HepG2 (cell line): ENCODE measurements around the gene EEA1. TPM values are rescaled to one million over a fixed set of nuclear protein-coding genes. Genes with fewer than 3 reads are reported as not detected.

Source experiments
- ATAC-seq: fragments of 200-7000 bp; cut with Tn5 transposase; 3 replicates; pipeline ENCODE4 v1.9.1; 2020; ENCODE audit warnings: mild to moderate bottlenecking, moderate library complexity
- BruUV-seq: library from RNA; stranded (reverse); fragments of 400-500 nt; replicated peaks from 2 replicates; lab custom pipeline; 2021; lab: Mats Ljungman, UMichigan
- CTCF ChIA-PET: fragments of 300-600 bp; formaldehyde crosslinking; extraction: SDS; loops from one replicate; lab custom pipeline; 2021; ENCODE audit warnings: low total read pairs, inconsistent platforms, low intra/inter-chr PET ratio; lab: Yijun Ruan, JAX
- POLR2A ChIA-PET: fragments of 350-600 bp; sonication (Branson Sonifier 250); formaldehyde crosslinking; loops from one replicate; lab custom pipeline; 2020; ENCODE audit warnings: antibody characterized with exemption, inconsistent platforms; lab: Yijun Ruan, JAX
- DNase-seq: peaks from one replicate; pipeline ENCODE4 v3.0.0-alpha.2; 2015; ENCODE audit warnings: low spot score
- FAIRE-seq: peaks from 3 replicates; lab custom pipeline; 2011; peaks lifted over from hg19 to GRCh38; lab: Jason Lieb, UNC
- H2AFZ ChIP-seq: one replicate; pipeline ENCODE4 v1.6.1; 2011; ENCODE audit warnings: low read length, inconsistent platforms
- H3K27ac ChIP-seq: fragments of 300-600 bp; 3 replicates; pipeline ENCODE4 v1.8.0; 2011; ENCODE audit warnings: mixed run types, mild to moderate bottlenecking, mixed read lengths, low read length, inconsistent platforms; ENCODE audit not compliant: insufficient read depth; ENCODE audit errors: extremely low read length
- H3K27me3 ChIP-seq, 2 experiments: fragments of 200-600 bp in 1 of 2; 2 replicates in 1 of 2; 3 replicates in 1 of 2; pipeline versions ENCODE4 v1.6.0 to v1.8.0; 2011; ENCODE audit warnings: low read length in 2 of 2, mild to moderate bottlenecking in 2 of 2, moderate library complexity in 2 of 2, inconsistent platforms in 1 of 2; ENCODE audit not compliant: insufficient read depth in 2 of 2, control insufficient read depth in 1 of 2
- H3K36me3 ChIP-seq, 2 experiments: fragments of 200-600 bp in 1 of 2; replicated peaks in 1 of 2; 2 replicates in 1 of 2; 3 replicates in 1 of 2; pipeline versions ENCODE4 v1.5.1 to v1.8.0; 2011; ENCODE audit warnings: low read length in 2 of 2, inconsistent platforms in 1 of 2; ENCODE audit not compliant: insufficient read depth in 2 of 2, control insufficient read depth in 1 of 2
- H3K4me1 ChIP-seq: 2 replicates; pipeline ENCODE4 v1.5.1; 2012; ENCODE audit warnings: low read length, inconsistent platforms; ENCODE audit not compliant: insufficient read depth
- H3K4me2 ChIP-seq: 2 replicates; pipeline ENCODE4 v1.6.0; 2011; ENCODE audit warnings: low read depth, low read length, inconsistent platforms
- H3K4me3 ChIP-seq, 3 experiments: fragments of 200-600 bp in 1 of 3; sonication (generic), shearing (Covaris generic) in 1 of 3; replicated peaks in 1 of 3; 2 replicates each; pipeline ENCODE4 v1.5.1; 2011 to 2016; ENCODE audit warnings: low read length in 3 of 3, inconsistent platforms in 2 of 3, low read depth in 2 of 3, mild to moderate bottlenecking in 2 of 3, control low read depth in 1 of 3, mixed read lengths in 1 of 3; ENCODE audit not compliant: insufficient read depth in 1 of 3
- H3K79me2 ChIP-seq: one replicate; pipeline ENCODE4 v1.6.1; 2011; ENCODE audit warnings: low read length, inconsistent platforms; ENCODE audit not compliant: insufficient read depth
- H3K9ac ChIP-seq: 2 replicates; pipeline ENCODE4 v1.6.0; 2011; ENCODE audit warnings: mild to moderate bottlenecking, low read depth, low read length, inconsistent platforms; ENCODE audit not compliant: insufficient read depth
- H3K9me3 ChIP-seq: 2 replicates; pipeline ENCODE4 v1.5.1; 2012; ENCODE audit warnings: mild to moderate bottlenecking, low read length
- H4K20me1 ChIP-seq: 2 replicates; pipeline ENCODE4 v1.6.0; 2011; ENCODE audit warnings: inconsistent platforms, mild to moderate bottlenecking, low read length, moderate library complexity; ENCODE audit not compliant: insufficient read depth
- AKAP8 ChIP-seq: sonication (generic); formaldehyde crosslinking; IDR thresholded peaks from 2 replicates; pipeline ENCODE4 v1.5.1; 2020; ENCODE audit warnings: mild to moderate bottlenecking, missing genetic modification reagents
- FUBP1 ChIP-seq: sonication (generic); formaldehyde crosslinking; IDR thresholded peaks from 2 replicates; pipeline ENCODE4 v1.5.1; 2020; ENCODE audit warnings: missing genetic modification reagents, mild to moderate bottlenecking, borderline replicate concordance
- MYC ChIP-seq: sonication (generic); formaldehyde crosslinking; IDR thresholded peaks from 2 replicates; pipeline ENCODE4 v1.9.0; 2021; ENCODE audit warnings: missing genetic modification reagents, borderline replicate concordance
- REPIN1 ChIP-seq: sonication (generic); formaldehyde crosslinking; IDR thresholded peaks from 2 replicates; pipeline ENCODE4 v1.8.0; 2022; ENCODE audit warnings: missing genetic modification reagents, low read depth, mild to moderate bottlenecking, borderline replicate concordance
- ZGPAT ChIP-seq: IDR thresholded peaks from 2 replicates; pipeline ENCODE4 v1.6.1; 2016; ENCODE audit warnings: mild to moderate bottlenecking
- ZNF350 ChIP-seq: sonication (generic); formaldehyde crosslinking; IDR thresholded peaks from 2 replicates; pipeline ENCODE4 v1.4.0; 2020; ENCODE audit warnings: mild to moderate bottlenecking, low read depth, missing genetic modification reagents, borderline replicate concordance
- WGBS: methylation state at CpG from one replicate; pipeline ENCODE4 v1.1.6; 2017; ENCODE audit warnings: low lambda C conversion rate; 5-methylcytosine and 5-hydroxymethylcytosine counted together
- in situ Hi-C: cut with HindIII; loops from 2 replicates; pipeline ENCODE4 v1.10.0; 2017; ENCODE audit warnings: low pct_unique_long_range_greater_than_20kb; ENCODE audit not compliant: extremely low pct_ligation_motif_present
- intact Hi-C: fragments of 100-400 bp; cut with micrococcal nuclease; formaldehyde crosslinking; loops from one replicate; pipeline ENCODE4 v1.10.0; 2022; ENCODE audit not compliant: unreplicated experiment
- polyA plus RNA-seq, 8 experiments: library from polyadenylated mRNA; depleted of rRNA in 3 of 8; stranded (reverse) in 7 of 8; unstranded in 1 of 8; fragments of >200 nt; fragmentation: Illumina TruSeq in 4 of 8; extraction: Trizol in 4 of 8; gene quantifications; 2 replicates each; pipeline versions ENCODE4 v1.2.1 to v1.2.3, GENCODE V29; 2011 to 2016; ENCODE audit warnings: low read depth in 4 of 8, missing spikeins in 1 of 8, mixed read lengths in 1 of 8; ENCODE audit not compliant: insufficient read depth in 1 of 8
- total RNA-seq, 5 experiments: library from RNA; depleted of rRNA; stranded (reverse); fragments of >200 nt; fragmentation: Illumina TruSeq; extraction: Trizol; gene quantifications; 2 replicates each; pipeline ENCODE4 v1.2.3, GENCODE V29; 2016; ENCODE audit warnings: low read depth in 1 of 5

The EEA1 gene
- total and polyA plus RNA-seq, 2 of the 13 experiments (the other 11 are each of a cell fraction or from before 2014, with no cell fraction given) = 5.0 to 19.3 TPM

DNA sequence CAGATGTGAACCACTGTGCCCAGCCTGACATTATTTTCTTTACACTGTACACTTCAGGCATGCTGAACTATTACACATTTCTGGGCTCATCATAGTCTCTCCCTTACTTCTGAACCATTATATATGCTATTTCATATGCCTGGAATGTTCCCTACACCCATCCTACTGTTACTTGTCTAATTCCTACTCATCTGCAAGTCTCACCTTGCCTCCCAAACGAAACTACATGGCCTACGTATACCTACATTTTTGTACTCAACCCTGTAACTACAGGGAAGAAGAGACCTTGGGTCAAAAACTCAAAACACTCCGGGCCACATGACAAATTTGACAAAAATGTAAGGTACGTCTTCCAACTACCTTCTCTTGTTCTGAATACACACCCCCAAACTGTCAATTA is 9.5 kb upstream of the EEA1 start:
- ChIA-PET POLR2A (no interaction called here), CTCF (no interaction called here)
- Histone ChIP-seq H3K36me3 (no peaks in the 10 kb centered on the region), H3K27me3 (no peaks in the 10 kb centered on the region), H3K9ac (no peak overlapping the region), H2AFZ (no peak overlapping the region), H4K20me1 (no peaks in the 10 kb centered on the region), H3K4me1 (peaks cover 17% of the 10 kb centered on the region)
- WGBS = 84% methylated on average over 4 of the region's 4 CpGs
- DNase-seq = no peak
- in situ Hi-C loops = no loop called here
- TF ChIP-seq FUBP1 (CRISPR knock-in tag) (no peak), ZNF350 (CRISPR knock-in tag) (no peak), REPIN1 (no peak), AKAP8 (CRISPR knock-in tag) (no peak), MYC (CRISPR knock-in tag) (no peak), ZGPAT (no peak)
- TF ChIP-seq, all 625 proteins: peak for 0
- FAIRE-seq (no peak), ATAC-seq (no peak)
- Histone ChIP-seq H3K9me3 (no peaks in the 10 kb centered on the region), H3K79me2 (no peaks in the 10 kb centered on the region), H3K4me3 (no peak overlapping the region), H3K4me2 (no peak overlapping the region), H3K27ac (no peak overlapping the region)
- no TSS peak for BruUV-seq
- intact Hi-C loops = no loop called here
